Tibial nerve (tissue), 3 donors: ENCODE results near the gene GIT1.

Experiments used
- POLR2A ChIP-seq, 2 donors: fragments of 450-650 bp; IDR thresholded peaks; one replicate each; pipeline ENCODE4 v1.6.1; 2017; ENCODE audit warnings: antibody characterized with exemption in 2 of 2, mild to moderate bottlenecking in 2 of 2, moderate library complexity in 2 of 2
- TF ChIP-seq, protein P1 (sequence below), 5 experiments: fragments of 200-600 bp in 3 of 5; fragments of 450-650 bp in 2 of 5; sonication (generic) in 3 of 5; IDR thresholded peaks; one replicate each; pipeline ENCODE4 v1.5.1; 2016 to 2019; ENCODE audit warnings: antibody characterized with exemption in 5 of 5, mild to moderate bottlenecking in 3 of 5, moderate library complexity in 2 of 5

DNA sequence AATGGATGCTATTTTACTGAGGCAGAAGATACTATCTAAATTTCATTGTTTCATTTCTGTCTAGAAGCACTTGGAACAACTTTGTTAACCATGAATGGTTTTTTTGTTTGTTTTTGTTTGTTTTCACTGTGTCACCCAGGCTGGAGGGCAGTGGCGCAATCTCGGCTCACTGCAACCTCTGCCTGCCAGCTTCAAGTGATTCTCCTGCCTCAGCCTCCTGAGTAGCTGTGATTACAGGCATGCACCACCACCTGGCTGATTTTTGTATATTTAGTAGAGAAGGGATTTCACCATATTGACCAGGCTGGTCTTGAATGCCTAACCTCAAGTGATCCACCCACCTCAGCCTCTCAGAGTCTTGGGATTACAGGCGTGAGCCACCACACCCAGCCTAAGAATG is 63.1 kb downstream of the GIT1 start:
- TF ChIP-seq, protein P1, sequence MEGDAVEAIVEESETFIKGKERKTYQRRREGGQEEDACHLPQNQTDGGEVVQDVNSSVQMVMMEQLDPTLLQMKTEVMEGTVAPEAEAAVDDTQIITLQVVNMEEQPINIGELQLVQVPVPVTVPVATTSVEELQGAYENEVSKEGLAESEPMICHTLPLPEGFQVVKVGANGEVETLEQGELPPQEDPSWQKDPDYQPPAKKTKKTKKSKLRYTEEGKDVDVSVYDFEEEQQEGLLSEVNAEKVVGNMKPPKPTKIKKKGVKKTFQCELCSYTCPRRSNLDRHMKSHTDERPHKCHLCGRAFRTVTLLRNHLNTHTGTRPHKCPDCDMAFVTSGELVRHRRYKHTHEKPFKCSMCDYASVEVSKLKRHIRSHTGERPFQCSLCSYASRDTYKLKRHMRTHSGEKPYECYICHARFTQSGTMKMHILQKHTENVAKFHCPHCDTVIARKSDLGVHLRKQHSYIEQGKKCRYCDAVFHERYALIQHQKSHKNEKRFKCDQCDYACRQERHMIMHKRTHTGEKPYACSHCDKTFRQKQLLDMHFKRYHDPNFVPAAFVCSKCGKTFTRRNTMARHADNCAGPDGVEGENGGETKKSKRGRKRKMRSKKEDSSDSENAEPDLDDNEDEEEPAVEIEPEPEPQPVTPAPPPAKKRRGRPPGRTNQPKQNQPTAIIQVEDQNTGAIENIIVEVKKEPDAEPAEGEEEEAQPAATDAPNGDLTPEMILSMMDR (IDR thresholded peaks at IDR 0.05) = no peak
- no peak for TF ChIP-seq POLR2A (IDR thresholded peaks at IDR 0.05)
